GM21529 (cell line): ENCODE measurements around the gene PPFIBP2.
A peak's percentile ranks its signal among the peaks of the same experiment; 100 is the strongest.

ENCODE experiments used
- ATAC-seq: cut with Tn5 transposase; IDR thresholded peaks from one replicate; pipeline ENCODE4 v1.9.1; 2021; ENCODE audit not compliant: unreplicated experiment

PPFIBP2 gene

DNA sequence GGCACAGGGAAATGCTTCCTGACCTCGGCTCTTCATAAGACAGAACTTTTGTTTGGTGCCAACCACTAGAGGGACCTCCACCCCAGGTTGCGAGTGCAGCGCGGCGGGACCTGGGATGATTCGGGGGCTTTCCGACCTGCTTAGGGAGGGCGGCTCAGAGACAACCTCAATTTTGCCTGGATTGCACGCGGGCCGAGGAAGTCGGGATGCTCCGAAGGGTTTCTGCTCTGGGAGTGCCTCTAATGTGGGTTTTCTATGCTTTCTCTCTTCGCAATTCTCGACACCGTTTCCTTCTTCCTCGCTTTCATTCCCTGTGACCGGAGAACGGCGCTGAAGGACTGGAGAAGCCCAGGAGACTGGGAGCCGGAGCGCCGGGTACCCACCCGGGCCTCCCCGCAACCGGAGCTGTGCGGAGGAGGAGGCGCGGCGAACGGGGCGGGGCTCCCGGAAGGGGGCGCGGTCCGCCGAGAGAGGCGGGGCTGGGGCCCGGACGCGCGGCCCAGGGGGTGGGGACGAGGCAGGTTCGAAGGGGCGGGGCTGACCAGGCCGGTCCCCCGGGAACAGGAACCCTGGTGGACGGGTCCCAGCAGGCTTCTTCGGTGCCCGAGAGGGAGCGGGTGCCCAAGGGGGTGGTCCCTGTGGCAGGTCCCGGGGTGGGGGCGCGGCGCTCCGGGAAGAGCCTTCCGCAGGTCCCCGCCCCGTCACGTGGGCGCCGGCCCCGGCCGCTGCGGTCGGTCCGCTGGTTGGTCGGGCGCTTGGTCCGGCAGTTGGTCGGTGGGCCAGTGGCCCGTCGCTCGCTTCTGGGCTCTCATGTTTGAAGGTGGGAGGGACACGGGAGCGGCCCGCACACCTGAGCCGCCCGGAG lies at the start of gene PPFIBP2:
Gene PPFIBP2, plus strand, starts transcription at position 766 of the 865 bp plus-strand sequence. CDS start 35,477 bp downstream, outside the sequence.
- ATAC-seq: peak; percentile 61

DNA sequence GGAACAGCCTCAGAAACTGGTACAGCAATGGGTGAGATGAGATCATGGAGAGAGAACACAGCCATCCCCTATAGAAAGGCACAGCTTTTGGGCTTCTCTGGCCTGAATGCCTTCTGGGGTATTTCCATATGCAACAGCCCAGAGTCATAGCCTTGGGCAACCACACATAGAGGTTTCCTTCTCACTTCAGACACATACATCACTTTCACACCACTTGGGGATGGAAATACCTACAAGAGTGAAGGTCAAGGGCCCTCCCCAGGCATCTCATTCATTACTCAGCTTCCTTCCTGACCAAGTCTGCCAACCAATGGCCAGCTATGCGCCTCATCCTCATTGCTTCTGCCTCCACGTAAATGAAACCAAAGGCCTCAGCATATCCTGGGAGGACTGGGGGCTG lies 46.1 kb upstream of the PPFIBP2 start:
- peak; percentile 79 for ATAC-seq

DNA sequence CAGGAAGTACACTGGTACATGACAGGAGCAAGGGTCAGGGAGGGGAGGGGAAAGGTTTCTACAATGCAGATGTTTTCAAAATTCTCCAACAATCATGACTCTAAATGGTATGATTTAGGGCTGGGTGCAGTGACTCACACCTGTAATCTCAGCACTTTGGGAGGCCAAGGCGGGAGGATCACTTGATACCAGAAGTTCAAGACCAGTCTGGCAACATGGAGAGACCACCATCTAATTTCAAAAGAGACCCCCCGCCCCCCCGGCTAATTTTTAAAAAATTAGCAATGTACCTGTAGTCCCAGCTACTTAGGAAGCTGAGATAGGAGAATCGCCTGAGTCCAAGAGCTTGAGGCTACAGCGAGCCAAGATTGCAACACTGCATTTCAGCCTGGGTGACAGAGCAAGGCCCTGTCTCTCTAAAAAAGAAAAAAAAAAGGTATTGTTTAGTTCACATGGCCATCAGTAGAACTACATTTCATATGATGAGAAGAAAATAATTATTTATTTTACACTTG lies 44.4 kb upstream of the PPFIBP2 start:
- no peak for ATAC-seq

DNA sequence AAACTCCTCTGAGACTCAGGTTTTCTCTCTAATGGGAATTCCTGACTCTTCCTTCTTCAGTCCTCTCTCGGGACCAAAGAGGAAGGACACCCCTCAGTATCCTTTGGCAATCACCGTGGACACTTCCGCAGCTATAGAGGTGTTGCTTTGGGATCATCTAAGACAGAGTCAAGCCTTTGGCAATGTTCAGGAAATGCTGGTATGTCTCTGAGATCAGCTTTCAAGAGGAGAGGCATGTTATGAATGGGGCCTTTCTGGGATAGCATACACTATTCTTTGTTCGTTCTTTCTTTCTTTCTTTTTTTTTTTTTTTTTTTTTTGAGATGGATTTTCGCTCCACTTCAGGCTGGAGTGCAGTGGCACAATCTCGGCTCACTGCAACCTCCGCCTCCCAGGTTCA lies 42.7 kb upstream of the PPFIBP2 start:
- ATAC-seq: no peak

DNA sequence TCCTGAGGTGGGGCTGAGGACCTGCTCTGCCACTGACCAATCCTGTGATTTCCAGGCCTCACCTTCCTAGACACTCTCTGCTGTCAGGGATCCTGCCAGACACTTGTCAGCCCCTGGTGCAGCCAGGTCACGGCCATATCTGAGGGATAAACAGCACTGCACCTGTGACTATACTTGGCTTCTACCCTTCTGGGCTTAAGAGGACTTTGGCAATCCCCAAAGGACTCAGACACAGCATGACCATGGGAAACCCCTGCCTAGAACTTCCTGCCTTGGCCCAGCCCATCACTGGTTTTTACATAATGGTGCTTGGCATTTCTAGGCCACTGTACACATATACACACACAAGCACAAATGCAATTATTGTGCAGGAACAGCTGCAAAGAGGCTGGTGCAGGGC lies 40.1 kb upstream of the PPFIBP2 start:
- peak; percentile 91 for ATAC-seq

DNA sequence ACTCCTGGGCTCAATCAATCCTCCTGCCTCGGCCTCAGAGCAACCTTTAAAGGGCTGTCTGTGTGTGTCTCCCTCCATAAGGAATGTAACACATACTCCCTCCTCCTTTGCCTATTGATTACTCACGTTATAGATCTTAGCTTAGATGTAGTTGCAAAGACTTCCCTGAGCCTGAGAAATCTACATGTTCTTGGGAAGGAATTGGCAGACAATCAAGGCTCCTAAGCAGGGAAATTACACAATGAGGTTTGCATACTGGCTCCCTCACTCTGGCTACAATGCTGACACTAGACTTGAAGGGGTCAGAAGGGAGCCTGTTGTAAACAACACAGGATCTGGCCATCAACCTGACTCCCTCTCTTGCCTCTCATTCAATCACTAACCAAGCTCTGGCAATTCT lies 33.7 kb upstream of the PPFIBP2 start:
- ATAC-seq: no peak

DNA sequence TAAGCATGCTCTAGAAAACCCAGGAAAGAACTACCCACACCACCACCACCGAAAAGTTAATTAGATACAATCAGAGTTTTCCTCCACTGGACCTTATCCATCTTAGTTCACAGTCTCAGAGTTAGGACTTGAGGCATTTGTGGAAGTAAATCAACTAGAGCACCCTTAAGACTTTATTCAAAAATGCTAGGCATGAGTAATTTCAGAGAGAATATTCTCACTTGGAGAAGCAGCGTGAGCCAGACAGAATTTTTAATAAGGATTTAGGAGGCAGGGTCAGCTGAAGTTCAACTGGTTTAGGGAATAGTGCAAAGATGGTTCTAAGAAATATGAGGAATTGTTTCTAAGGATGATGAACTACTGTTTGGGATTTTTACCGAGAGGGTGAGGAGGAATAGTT lies 29.7 kb upstream of the PPFIBP2 start:
- ATAC-seq: no peak

DNA sequence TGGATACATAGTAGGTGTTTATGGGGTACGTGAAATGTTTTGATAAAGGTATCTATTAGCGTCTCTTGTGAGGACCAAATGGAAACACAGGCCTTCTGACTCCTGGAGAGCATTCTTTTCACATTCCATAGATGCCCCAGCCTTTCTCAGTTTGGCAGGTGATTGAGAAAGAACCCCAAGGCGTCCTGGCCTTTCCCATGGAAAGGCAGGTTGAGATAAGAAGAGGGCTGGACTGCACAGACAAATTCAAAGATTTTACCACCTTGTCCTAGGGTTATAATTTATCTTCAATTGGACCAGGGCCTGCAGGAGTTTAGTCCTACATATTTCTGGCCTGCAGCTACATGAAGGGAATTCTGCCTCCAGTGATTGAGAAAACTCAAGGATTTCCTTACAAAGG lies 29.2 kb upstream of the PPFIBP2 start:
- ATAC-seq: no peak

DNA sequence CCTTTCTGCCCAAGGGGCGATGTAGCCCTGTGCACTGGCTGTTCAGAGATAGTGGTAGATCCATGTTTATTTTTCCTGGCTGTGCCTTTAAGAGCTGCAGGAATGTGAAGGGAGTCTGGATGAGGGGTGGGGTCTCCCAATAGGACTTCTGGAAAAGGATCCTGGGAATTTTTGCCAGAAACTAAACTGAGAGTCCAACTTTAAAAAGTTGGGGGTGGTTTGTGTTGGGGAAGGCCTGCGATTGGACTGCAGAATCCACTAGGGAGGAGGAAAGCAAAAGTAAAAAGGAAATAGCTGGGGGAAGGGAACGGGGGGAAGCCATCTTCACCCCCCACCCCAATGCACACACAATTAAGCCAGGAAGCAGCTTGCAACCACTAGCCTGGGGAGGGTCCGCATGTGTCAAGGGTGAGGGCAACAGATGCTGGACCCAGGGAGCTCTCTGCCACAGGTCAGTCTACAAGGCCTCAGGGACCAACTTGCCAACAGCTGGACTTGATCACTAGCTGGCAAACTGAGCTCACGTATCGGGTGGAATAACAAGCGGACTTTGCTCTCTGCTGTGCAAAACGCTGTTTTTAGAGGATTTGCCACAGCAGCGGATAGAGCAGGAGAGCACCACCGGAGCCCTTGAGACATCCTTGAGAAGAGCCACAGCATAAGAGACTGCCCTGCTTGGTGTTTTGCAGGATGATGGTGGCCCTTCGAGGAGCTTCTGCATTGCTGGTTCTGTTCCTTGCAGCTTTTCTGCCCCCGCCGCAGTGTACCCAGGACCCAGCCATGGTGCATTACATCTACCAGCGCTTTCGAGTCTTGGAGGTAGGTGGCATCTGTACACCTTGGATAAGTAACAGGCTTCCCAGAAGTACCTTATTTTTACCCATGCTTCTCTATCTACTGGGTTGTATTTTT lies 28.4 kb upstream of the PPFIBP2 start, which contains the start of gene OLFML1:
Gene OLFML1, plus strand, starts transcription at position 321 of the 912 bp plus-strand sequence. Its CDS starts 370 bp downstream, at position 691.
- no peak for ATAC-seq

DNA sequence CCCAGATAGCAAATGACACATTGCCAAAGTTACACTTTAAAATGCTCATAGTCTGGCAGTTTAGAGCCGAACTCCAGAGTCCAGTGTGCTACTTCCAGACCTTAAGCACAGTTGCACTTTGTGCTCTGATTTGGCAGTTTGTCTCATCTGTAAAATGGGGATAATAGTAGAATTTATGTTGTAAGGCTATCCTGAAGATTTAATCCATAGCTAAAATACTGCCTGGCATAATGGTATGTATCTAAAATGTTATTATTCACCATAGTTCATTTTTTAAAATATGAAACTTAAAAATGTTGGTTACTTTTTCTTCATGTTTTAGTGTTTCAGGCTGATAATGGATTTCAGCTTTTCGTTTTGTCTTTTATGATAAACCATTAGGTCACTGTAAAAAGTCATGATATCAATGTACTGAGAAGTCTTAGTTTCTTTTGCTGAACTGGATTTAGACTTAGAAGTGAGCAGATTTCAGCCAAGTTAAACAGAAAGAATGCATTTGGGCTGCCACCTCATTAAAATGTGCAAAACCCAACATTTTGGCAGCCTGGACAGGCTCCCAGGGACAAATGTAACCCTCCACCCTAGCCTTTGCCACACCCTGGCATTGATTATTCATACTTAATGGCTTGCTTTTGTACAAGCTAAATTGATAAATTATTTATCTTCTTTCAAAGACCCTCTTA lies 27.6 kb upstream of the PPFIBP2 start:
- no peak for ATAC-seq

DNA sequence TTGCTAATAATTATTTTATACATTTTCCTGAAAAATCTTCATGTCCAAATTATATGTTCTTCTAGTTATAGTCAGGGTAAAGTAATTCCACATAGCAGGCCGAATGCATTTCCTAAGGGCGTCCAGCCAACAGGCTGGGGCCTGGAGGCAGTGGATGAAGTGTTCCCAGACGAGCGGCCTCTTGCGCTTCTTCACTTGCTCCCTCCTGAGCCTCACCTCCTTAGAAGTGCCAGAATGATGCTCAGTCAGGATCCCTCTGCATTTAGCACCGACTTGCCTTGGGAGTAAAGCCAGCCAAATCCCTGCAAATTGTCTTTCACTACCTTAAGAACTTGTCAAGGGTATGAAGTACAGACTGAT lies 27.0 kb upstream of the PPFIBP2 start:
- ATAC-seq: no peak

DNA sequence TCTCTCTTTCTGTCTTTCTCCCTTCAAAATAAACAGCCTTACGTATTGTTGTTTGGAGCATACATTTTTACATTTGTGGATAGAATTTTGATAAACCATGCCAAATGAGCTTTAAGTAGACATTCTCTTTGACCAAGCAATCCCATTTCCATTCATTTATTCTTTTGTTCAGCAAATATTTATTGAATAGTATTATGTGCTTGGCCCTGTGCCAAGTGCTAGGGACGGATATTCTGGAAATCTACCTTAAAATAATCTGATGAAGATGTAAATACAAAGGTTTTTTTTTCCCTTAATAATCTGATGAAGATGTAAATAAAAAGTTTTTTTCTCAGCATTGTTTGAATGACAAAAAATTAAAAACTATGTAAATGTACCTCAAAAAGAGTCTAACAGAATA lies 26.4 kb upstream of the PPFIBP2 start:
- ATAC-seq: no peak

DNA sequence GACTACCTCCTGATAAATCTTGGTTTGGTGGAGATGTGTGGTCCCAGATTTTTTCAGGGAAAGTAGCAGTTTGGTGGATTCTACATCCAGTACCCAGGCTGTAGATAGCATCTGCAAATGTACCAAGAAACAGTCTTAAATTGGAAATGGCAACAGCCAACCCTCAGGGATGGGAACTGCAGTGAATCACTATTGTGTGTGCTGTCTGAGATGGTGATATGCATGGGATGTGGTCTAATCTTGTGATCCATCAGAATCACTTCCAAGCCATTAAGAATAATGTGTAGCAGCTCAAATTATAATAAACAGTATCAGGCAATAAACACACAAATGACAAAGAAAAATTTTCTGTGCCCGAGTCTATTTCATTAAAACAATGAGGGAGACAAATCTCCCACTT lies 25.1 kb upstream of the PPFIBP2 start:
- ATAC-seq: no peak

DNA sequence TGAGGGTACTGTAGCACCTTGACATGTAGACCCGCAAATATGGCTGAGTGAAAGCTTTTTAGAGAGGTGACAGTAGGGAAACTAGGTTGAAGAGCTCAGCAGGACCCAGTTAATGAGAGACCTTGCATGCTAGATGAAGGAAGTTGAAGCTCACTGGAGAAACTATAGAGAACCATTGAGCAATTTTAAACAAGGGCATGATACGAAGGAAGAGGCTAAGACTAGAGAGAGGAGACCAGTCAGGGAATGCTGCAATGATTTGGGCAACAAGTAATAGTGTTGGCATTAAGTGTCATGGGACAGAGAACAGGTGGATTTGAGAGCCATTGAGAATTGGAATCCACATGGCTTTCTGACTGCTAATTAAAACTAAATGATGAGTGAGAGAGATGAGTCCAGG lies 24.4 kb upstream of the PPFIBP2 start:
- no peak for ATAC-seq

DNA sequence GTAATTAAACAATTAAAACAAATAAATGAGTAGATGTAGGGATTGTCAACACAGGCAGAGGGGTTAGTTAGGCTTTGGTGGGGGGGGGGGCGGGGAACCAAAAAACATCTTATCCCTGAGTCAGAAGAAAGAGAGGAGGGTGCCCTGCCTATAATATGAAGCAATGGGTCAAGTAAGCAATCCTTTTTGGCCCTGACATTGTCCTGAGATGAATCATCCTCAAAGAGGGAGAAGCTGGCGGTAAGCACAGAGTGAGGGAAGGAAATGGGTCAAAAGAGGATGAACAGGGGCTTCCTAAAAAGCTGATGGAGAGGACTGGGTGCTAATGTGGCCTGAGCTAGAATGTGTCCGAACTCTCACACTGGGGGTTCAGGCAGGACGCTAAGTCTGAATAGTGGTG lies 23.7 kb upstream of the PPFIBP2 start:
- no peak for ATAC-seq

DNA sequence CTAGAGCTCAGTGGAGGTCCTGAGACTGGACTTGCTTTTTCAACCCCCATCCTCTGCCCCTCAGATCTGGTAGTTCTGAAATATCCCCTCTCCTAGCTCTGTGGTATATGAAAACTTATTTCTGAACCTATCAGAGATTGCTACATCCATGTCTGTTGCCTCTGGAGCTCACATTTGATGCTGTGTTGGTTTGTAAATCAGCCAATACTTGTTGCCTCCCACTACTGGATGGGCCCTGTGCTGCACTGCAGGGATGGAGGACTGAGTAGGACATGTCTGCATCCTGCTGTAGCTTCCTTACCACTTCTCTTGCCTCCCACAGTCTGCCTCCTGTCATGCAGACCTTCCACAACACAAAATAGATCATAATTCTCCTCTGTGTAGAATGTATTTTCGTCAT lies 23.3 kb upstream of the PPFIBP2 start:
- no peak for ATAC-seq

DNA sequence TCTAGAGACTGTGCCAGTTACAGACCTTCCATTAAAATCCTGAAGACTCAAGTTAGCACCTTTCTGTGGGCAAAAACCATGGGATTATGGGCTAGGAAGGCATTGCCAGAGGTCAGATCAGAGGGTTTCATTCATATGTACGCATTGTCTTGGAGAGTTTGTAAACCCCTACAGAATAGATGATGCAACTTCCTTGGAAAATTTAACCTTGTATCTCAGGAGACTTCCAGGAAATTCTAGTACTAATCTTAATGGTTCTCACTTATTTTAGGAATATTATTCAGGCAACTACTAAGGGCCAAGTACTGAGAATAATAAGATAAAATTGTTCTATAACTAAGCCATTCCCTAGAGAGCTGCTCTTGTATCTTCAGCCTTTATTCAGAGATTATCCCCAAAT lies 21.5 kb upstream of the PPFIBP2 start:
- no peak for ATAC-seq

DNA sequence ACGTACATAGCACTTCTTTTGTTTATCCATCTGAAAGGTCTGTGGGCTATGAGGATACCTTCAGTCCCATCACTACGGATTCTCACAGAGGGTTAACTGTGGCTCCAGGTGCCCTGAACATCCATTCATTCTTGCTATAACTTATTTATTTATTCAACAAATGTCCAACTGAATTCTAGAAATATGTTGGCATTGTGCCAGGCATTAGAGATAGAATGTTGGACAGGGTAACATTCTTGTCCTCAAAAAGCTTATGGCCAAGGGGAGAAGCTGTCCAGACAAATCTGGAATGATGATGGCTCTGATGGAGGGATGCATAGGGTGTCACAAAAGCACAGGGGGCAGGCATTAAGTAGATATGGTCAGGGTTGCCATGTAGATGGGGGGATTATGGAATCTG lies 20.1 kb upstream of the PPFIBP2 start:
- no peak for ATAC-seq

DNA sequence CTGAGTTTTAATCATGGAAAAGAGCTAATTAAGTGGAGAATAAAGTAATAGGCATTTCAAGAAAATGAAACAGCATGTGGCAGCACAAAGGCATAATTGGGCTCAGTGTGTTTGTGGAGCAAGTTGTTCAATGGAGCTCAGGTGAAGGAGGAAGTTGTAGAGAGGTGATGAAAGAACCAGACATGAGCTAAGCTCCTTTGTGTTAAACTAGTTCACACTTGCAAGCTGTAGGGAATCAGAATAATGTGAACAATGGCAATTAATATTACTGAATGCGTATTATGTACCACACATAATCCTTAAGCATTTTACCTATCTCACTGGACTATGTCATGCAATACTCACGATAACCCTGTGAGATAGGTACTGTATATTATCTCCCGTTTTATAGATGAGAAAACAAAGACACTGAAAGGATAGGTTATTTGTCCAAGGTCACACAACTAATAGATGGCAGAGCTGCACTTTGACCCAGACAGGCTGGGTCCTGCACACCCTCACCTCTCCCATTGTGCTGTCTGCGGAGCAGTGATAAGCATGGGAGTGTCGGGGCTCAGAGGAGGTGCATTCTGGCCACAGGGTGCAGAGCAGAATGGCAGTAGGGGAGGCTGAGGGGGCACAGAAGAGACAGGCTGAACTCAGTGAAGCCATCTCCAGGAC lies 19.6 kb upstream of the PPFIBP2 start:
- no peak for ATAC-seq

DNA sequence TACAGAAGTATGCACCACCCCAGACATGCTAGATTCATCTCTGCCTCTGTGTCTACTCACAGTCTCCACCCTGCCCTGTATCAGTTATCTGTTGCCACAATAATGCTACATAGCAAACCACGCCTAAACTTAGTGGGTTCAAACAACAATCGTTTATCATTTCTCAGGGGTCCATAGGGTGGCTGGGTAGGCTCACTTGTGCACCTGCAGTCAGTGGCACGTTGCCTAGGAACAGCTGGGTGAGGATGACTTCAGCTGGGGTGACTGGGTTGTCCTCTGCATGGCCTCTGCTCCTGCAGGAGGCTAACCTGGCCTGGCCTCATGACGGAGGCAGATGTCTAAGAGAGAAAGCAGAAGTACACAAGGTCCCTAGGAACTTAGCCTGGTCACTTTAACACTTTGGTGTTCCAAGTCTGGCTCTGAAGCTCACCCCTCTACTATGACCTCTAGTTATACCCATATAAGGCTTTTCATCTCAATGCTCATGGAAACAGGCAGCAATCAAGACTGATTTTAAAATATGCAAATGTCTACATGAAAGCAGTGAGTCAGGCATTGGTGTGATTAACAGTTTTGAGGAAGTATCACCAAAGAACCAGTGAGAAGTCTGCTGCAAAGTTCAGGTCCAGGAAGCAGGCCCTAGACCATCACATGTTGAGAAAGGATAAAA lies 17.8 kb upstream of the PPFIBP2 start:
- ATAC-seq: peak; percentile 88
